ENCODE results near the gene GRAP2.

DNA sequence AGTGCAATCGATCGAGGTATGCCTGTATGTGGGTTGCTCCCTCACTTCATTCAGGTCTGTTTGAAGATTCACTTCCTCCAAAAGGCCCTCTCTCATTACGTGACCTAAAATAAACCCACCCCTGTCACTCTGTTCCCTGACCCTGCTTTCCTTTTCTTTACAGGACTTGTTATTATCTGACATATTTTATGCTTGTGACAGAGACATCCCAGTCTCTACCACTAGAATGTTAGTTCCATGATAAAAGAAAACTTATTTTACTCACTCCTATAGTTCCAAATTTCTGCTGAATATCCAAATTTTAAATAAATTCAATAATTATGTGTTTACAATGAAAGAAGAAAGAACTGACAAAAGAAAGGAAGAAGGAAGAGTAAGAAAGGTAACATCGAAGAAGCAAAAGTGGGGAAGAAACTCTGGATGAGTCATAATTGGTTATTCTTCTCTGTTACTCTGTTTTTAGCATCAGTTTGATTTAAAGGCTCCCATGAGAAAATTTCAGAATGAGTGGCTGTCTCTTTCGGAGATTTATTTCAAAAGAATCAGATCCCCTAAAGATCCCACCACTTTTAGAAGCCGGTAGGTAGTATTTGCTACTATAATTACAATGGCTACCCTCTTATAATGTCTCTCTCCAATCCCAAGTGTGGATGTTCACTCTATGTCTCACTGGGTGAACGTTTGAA lies 40.8 kb upstream of the GRAP2 start:
- TF ChIP-seq, protein P1, sequence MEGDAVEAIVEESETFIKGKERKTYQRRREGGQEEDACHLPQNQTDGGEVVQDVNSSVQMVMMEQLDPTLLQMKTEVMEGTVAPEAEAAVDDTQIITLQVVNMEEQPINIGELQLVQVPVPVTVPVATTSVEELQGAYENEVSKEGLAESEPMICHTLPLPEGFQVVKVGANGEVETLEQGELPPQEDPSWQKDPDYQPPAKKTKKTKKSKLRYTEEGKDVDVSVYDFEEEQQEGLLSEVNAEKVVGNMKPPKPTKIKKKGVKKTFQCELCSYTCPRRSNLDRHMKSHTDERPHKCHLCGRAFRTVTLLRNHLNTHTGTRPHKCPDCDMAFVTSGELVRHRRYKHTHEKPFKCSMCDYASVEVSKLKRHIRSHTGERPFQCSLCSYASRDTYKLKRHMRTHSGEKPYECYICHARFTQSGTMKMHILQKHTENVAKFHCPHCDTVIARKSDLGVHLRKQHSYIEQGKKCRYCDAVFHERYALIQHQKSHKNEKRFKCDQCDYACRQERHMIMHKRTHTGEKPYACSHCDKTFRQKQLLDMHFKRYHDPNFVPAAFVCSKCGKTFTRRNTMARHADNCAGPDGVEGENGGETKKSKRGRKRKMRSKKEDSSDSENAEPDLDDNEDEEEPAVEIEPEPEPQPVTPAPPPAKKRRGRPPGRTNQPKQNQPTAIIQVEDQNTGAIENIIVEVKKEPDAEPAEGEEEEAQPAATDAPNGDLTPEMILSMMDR (IDR thresholded peaks at IDR 0.05): no peak
- TF ChIP-seq EP300 (IDR thresholded peaks at IDR 0.05): no peak
